Osteoblast (primary cell): ENCODE results near the gene OR52A1. TPM values are rescaled to one million over a fixed set of nuclear protein-coding genes. Genes with fewer than 3 reads are reported as not detected.

Source experiments
- DNase-seq: peaks from one replicate; pipeline ENCODE4 v3.0.0; 2011; ENCODE audit warnings: low spot score, mixed read lengths; ENCODE audit not compliant: insufficient read length; ENCODE audit errors: missing footprints
- H2AFZ ChIP-seq: 2 replicates; pipeline ENCODE4 v1.6.0; 2011; ENCODE audit warnings: mild to moderate bottlenecking, low read length
- H3K27ac ChIP-seq: 2 replicates; pipeline ENCODE4 v1.5.1; 2011; ENCODE audit warnings: mild to moderate bottlenecking, low read depth, low read length, moderate library complexity
- H3K27me3 ChIP-seq: 2 replicates; pipeline ENCODE4 v1.6.0; 2012; ENCODE audit warnings: mild to moderate bottlenecking, control low read depth, inconsistent platforms, low read length, moderate library complexity; ENCODE audit not compliant: insufficient read depth
- H3K36me3 ChIP-seq: 2 replicates; pipeline ENCODE4 v1.5.1; 2011; ENCODE audit warnings: mild to moderate bottlenecking, low read length, control low read depth, moderate library complexity; ENCODE audit not compliant: insufficient read depth
- H3K4me1 ChIP-seq: 2 replicates; pipeline ENCODE4 v1.5.1; 2011; ENCODE audit warnings: mild to moderate bottlenecking, low read length, control low read depth, moderate library complexity; ENCODE audit not compliant: insufficient read depth
- H3K4me2 ChIP-seq: 2 replicates; pipeline ENCODE4 v1.6.0; 2011; ENCODE audit warnings: mild to moderate bottlenecking, low read length; ENCODE audit not compliant: insufficient read depth
- H3K4me3 ChIP-seq: fragments of 200-600 bp; sonication (generic); 3 replicates; pipeline ENCODE4 v1.5.1; 2012; ENCODE audit warnings: mild to moderate bottlenecking, low read length, inconsistent platforms; ENCODE audit not compliant: insufficient read depth
- H3K79me2 ChIP-seq: 2 replicates; pipeline ENCODE4 v1.6.0; 2012; ENCODE audit warnings: mild to moderate bottlenecking, low read length, control low read depth, inconsistent platforms; ENCODE audit not compliant: insufficient read depth
- H3K9me3 ChIP-seq: 2 replicates; pipeline ENCODE4 v1.5.1; 2011; ENCODE audit warnings: low read depth, low read length, control low read depth
- H4K20me1 ChIP-seq: 2 replicates; pipeline ENCODE4 v1.6.0; 2012; ENCODE audit warnings: mild to moderate bottlenecking, low read length, control low read depth; ENCODE audit not compliant: insufficient read depth
- total RNA-seq: library from RNA; depleted of rRNA; stranded (reverse); fragments of >200 nt; gene quantifications from 2 replicates; pipeline ENCODE4 v1.2.3, GENCODE V29; 2012
- TF ChIP-seq, protein P1 (sequence below): IDR thresholded peaks from 2 replicates; pipeline ENCODE4 v1.5.1; 2011; ENCODE audit warnings: mild to moderate bottlenecking, low read depth, low read length, moderate library complexity; ENCODE audit errors: extremely low read depth

OR52A1 gene
- total RNA-seq, 1 donor: not detected

- Histone ChIP-seq H3K27ac (no peak within 1 kb of the TSS), H3K79me2 (no peaks in the 10 kb centered on the region), H3K9me3 (no peaks in the 10 kb centered on the region), H3K27me3 (no peaks in the 10 kb centered on the region), H3K4me1 (no peaks in the 10 kb centered on the region), H3K4me3 (no peak within 1 kb of the TSS), H4K20me1 (no peaks in the 10 kb centered on the region), H2AFZ (no peak within 1 kb of the TSS), H3K36me3 (no peaks in the 10 kb centered on the region), H3K4me2 (no peak within 1 kb of the TSS)
- TF ChIP-seq, protein P1, sequence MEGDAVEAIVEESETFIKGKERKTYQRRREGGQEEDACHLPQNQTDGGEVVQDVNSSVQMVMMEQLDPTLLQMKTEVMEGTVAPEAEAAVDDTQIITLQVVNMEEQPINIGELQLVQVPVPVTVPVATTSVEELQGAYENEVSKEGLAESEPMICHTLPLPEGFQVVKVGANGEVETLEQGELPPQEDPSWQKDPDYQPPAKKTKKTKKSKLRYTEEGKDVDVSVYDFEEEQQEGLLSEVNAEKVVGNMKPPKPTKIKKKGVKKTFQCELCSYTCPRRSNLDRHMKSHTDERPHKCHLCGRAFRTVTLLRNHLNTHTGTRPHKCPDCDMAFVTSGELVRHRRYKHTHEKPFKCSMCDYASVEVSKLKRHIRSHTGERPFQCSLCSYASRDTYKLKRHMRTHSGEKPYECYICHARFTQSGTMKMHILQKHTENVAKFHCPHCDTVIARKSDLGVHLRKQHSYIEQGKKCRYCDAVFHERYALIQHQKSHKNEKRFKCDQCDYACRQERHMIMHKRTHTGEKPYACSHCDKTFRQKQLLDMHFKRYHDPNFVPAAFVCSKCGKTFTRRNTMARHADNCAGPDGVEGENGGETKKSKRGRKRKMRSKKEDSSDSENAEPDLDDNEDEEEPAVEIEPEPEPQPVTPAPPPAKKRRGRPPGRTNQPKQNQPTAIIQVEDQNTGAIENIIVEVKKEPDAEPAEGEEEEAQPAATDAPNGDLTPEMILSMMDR: no peak
- no peak for DNase-seq
These were observed 16.6 kb downstream of the OR52A1 start, which contains the start of gene OR52A5 for GRCh38 chr11:5137996-5138395. Gene OR52A5, minus strand, starts transcription at chr11:5138356. Its CDS starts 5,714 bp downstream, at chr11:5132642.

DNA sequence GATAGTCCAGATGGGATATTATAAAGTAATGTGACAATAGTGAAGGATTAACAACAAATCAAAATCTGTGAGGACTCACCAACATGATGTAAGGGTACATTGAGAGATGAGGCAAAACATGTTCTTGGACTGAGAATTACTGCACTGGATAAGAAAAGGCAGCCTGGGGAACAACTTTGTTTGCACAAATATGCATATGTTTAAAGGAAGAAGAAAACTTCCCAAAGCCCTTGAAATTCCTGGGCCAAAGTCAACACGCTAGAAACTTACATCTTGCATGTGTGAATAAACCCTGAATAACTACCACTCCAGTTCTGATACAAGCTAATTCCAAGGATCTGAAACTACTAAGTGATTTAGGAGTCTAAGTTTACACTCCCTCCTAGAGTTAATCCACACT lies 17.5 kb downstream of the OR52A1 start:
- no peak overlapping the region for H3K27ac ChIP-seq
- no peaks in the 10 kb centered on the region for H3K9me3 ChIP-seq
- no peak for DNase-seq
- H3K79me2 ChIP-seq: no peaks in the 10 kb centered on the region
- H2AFZ ChIP-seq: no peak overlapping the region
- H4K20me1 ChIP-seq: no peaks in the 10 kb centered on the region
- no peak overlapping the region for H3K4me3 ChIP-seq
- TF ChIP-seq, protein P1: no peak
- H3K4me1 ChIP-seq: no peaks in the 10 kb centered on the region
- H3K36me3 ChIP-seq: no peaks in the 10 kb centered on the region
- H3K4me2 ChIP-seq: no peak overlapping the region
- H3K27me3 ChIP-seq: no peaks in the 10 kb centered on the region

DNA sequence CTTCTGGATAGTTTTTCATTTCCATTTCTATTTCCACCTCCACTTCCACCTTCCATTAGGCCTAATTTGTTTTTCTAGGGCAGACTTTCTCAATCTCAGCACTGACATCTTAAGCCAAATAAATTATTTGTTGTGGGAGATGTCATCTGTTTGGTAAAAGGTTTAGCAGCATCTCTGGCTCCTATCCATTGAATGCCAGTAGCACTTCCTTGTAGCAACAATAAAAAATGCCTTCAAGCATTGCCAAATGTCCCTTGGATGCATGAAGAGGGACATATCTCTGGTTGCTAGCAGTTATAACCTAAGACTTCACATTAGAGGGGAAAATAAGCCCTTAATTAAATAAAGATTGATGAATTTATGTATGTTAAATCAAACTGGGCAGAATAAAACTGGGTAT lies 18.3 kb downstream of the OR52A1 start:
- no peak overlapping the region for H3K4me2 ChIP-seq
- H3K27me3 ChIP-seq: no peaks in the 10 kb centered on the region
- TF ChIP-seq, protein P1: no peak

GRCh38 chr11:5131584-5132335 lies 22.8 kb downstream of the OR52A1 start:
- H3K27me3 ChIP-seq: no peaks in the 10 kb centered on the region
- H3K27ac ChIP-seq: no peak overlapping the region
- no peaks in the 10 kb centered on the region for H3K36me3 ChIP-seq
- no peak overlapping the region for H2AFZ ChIP-seq
- no peaks in the 10 kb centered on the region for H3K9me3 ChIP-seq
- H3K4me2 ChIP-seq: no peak overlapping the region
- H3K4me1 ChIP-seq: no peaks in the 10 kb centered on the region
- H4K20me1 ChIP-seq: no peaks in the 10 kb centered on the region
- H3K79me2 ChIP-seq: no peaks in the 10 kb centered on the region
- no peak overlapping the region for H3K4me3 ChIP-seq
- TF ChIP-seq, protein P1: no peak
- DNase-seq: no peak

More for the DNA sequence above, 18.3 kb downstream of the OR52A1 start:
- Histone ChIP-seq H2AFZ (no peak overlapping the region), H3K4me3 (no peak overlapping the region), H3K4me1 (no peaks in the 10 kb centered on the region), H4K20me1 (no peaks in the 10 kb centered on the region), H3K36me3 (no peaks in the 10 kb centered on the region), H3K27ac (no peak overlapping the region), H3K79me2 (no peaks in the 10 kb centered on the region), H3K9me3 (no peaks in the 10 kb centered on the region)
- no peak for DNase-seq
